HL-60 (cell line): Measurements from ENCODE around the gene SEMG2.

ENCODE experiments used
- GABPA ChIP-seq: IDR thresholded peaks from 2 replicates; pipeline ENCODE4 v1.6.1; 2012; ENCODE audit warnings: low read depth
- POLR2AphosphoS5 ChIP-seq: IDR thresholded peaks from 2 replicates; pipeline ENCODE4 v1.6.1; 2012; ENCODE audit warnings: low read depth
- SPI1 ChIP-seq: IDR thresholded peaks from 2 replicates; pipeline ENCODE4 v1.6.1; 2012; ENCODE audit warnings: low read depth, mild to moderate bottlenecking, borderline replicate concordance
- TF ChIP-seq, protein P1 (sequence below): IDR thresholded peaks from one replicate; pipeline ENCODE4 v1.5.1; 2011; ENCODE audit warnings: low read length, control low read depth, inconsistent platforms; ENCODE audit not compliant: insufficient read depth
- TF ChIP-seq, protein P2 (sequence below): IDR thresholded peaks from 2 replicates; pipeline ENCODE4 v1.6.1; 2012; ENCODE audit warnings: low read depth; ENCODE audit not compliant: insufficient replicate concordance

DNA sequence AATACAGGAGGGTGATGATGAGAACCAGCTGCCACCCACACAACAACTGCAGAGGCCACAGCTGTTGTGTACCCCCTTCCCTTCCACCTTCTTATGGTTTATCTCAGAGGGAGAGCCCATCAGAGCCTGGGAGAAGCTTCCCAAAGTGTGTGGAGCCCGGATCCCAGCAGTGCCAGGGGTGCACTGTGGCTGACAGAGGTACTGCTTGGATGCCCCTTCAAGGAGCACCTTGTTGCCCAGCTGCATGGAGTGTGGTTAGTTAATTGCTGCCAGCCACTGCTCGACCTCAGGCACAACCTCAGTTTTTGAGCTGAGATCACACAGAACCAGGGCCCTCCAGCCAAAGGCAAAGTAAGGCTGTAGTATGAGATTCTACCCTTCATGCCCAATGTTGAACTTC is 33.5 kb upstream of the SEMG2 start:
- TF ChIP-seq, protein P1, sequence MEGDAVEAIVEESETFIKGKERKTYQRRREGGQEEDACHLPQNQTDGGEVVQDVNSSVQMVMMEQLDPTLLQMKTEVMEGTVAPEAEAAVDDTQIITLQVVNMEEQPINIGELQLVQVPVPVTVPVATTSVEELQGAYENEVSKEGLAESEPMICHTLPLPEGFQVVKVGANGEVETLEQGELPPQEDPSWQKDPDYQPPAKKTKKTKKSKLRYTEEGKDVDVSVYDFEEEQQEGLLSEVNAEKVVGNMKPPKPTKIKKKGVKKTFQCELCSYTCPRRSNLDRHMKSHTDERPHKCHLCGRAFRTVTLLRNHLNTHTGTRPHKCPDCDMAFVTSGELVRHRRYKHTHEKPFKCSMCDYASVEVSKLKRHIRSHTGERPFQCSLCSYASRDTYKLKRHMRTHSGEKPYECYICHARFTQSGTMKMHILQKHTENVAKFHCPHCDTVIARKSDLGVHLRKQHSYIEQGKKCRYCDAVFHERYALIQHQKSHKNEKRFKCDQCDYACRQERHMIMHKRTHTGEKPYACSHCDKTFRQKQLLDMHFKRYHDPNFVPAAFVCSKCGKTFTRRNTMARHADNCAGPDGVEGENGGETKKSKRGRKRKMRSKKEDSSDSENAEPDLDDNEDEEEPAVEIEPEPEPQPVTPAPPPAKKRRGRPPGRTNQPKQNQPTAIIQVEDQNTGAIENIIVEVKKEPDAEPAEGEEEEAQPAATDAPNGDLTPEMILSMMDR: no peak
- TF ChIP-seq GABPA (no peak), SPI1 (no peak), POLR2AphosphoS5 (no peak)
- TF ChIP-seq, protein P2, sequence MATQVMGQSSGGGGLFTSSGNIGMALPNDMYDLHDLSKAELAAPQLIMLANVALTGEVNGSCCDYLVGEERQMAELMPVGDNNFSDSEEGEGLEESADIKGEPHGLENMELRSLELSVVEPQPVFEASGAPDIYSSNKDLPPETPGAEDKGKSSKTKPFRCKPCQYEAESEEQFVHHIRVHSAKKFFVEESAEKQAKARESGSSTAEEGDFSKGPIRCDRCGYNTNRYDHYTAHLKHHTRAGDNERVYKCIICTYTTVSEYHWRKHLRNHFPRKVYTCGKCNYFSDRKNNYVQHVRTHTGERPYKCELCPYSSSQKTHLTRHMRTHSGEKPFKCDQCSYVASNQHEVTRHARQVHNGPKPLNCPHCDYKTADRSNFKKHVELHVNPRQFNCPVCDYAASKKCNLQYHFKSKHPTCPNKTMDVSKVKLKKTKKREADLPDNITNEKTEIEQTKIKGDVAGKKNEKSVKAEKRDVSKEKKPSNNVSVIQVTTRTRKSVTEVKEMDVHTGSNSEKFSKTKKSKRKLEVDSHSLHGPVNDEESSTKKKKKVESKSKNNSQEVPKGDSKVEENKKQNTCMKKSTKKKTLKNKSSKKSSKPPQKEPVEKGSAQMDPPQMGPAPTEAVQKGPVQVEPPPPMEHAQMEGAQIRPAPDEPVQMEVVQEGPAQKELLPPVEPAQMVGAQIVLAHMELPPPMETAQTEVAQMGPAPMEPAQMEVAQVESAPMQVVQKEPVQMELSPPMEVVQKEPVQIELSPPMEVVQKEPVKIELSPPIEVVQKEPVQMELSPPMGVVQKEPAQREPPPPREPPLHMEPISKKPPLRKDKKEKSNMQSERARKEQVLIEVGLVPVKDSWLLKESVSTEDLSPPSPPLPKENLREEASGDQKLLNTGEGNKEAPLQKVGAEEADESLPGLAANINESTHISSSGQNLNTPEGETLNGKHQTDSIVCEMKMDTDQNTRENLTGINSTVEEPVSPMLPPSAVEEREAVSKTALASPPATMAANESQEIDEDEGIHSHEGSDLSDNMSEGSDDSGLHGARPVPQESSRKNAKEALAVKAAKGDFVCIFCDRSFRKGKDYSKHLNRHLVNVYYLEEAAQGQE: no peak
